ENCODE results near the gene ITSN2. TPM values are rescaled to one million over a fixed set of nuclear protein-coding genes. Genes with fewer than 3 reads are reported as not detected.

The ITSN2 gene
- total RNA-seq, 4 donors from 2014 or later = 58.1 to 68.4 (median 65.8) TPM

GRCh38 chr2:24372033-24372432 is 11.7 kb upstream of the ITSN2 start:
- intact Hi-C loops (cut with DNase I; ENCODE audit: low total_unique reads) = loop anchor here (10.0 kb wide), 1 partner anchor 57 kb away; no protein-coding TSS in a partner anchor
- 84 to 86% methylated on average over 7 of the region's 7 CpGs for WGBS, 2 donors
- no peak overlapping the region for H3K4me3 ChIP-seq (ENCODE audit: low read depth, poor library complexity, severe bottlenecking)
- DNase-seq (ENCODE audit: low spot score in 2 of 2) = no peak
- TF ChIP-seq POLR2A (IDR thresholded peaks at IDR 0.05) = no peak
- no peak for TF ChIP-seq CTCF (IDR thresholded peaks at IDR 0.05)

GRCh38 chr2:24365826-24366225 is 5.5 kb upstream of the ITSN2 start:
- intact Hi-C loops (cut with DNase I; ENCODE audit: low total_unique reads) = no loop called here
- H3K4me3 ChIP-seq (ENCODE audit: low read depth, poor library complexity, severe bottlenecking) = no peak overlapping the region
- no peak for TF ChIP-seq POLR2A (IDR thresholded peaks at IDR 0.05)
- TF ChIP-seq CTCF (IDR thresholded peaks at IDR 0.05) = no peak
- 22 to 23% methylated on average over 5 of the region's 5 CpGs for WGBS, 2 donors
- no peak for DNase-seq (ENCODE audit: low spot score in 2 of 2)

GRCh38 chr2:24365051-24365450 is 4.7 kb upstream of the ITSN2 start:
- intact Hi-C loops (cut with DNase I; ENCODE audit: low total_unique reads) = no loop called here

GRCh38 chr2:24363301-24363700 is 3.0 kb upstream of the ITSN2 start:
- no peak for TF ChIP-seq POLR2A (IDR thresholded peaks at IDR 0.05)
- no peak for TF ChIP-seq CTCF (IDR thresholded peaks at IDR 0.05)
- no peak for DNase-seq (ENCODE audit: low spot score in 2 of 2)
- intact Hi-C loops (cut with DNase I; ENCODE audit: low total_unique reads) = no loop called here
- WGBS, 2 donors = 91 to 92% methylated on average over 2 of the region's 2 CpGs
- no peak overlapping the region for H3K4me3 ChIP-seq (ENCODE audit: low read depth, poor library complexity, severe bottlenecking)

More at GRCh38 chr2:24365051-24365450, 4.7 kb upstream of the ITSN2 start:
- DNase-seq (ENCODE audit: low spot score in 2 of 2) = peak; percentile 83 to 95
- 15 to 23% methylated on average over 7 of the region's 7 CpGs for WGBS, 2 donors
- H3K4me3 ChIP-seq (ENCODE audit: low read depth, poor library complexity, severe bottlenecking) = no peak overlapping the region
- no peak for TF ChIP-seq CTCF (IDR thresholded peaks at IDR 0.05)
- no peak for TF ChIP-seq POLR2A (IDR thresholded peaks at IDR 0.05)

GRCh38 chr2:24362253-24362652 is 1.9 kb upstream of the ITSN2 start:
- H3K4me3 ChIP-seq (ENCODE audit: low read depth, poor library complexity, severe bottlenecking) = no peak overlapping the region
- intact Hi-C loops (cut with DNase I; ENCODE audit: low total_unique reads) = no loop called here
- no peak for TF ChIP-seq POLR2A (IDR thresholded peaks at IDR 0.05)
- no peak for TF ChIP-seq CTCF (IDR thresholded peaks at IDR 0.05)
- 55 to 61% methylated on average over 4 of the region's 4 CpGs for WGBS, 2 donors
- DNase-seq (ENCODE audit: low spot score in 2 of 2) = peak in 1 of 2 donors; percentile 18

GRCh38 chr2:24360963-24361330 is 611 bp upstream of the ITSN2 start:
- 85 to 89% methylated on average over 15 of the region's 15 CpGs for WGBS, 2 donors
- DNase-seq (ENCODE audit: low spot score in 2 of 2) = no peak
- TF ChIP-seq CTCF (IDR thresholded peaks at IDR 0.05) = no peak
- no peak for TF ChIP-seq POLR2A (IDR thresholded peaks at IDR 0.05)
- intact Hi-C loops (cut with DNase I; ENCODE audit: low total_unique reads) = no loop called here
- H3K4me3 ChIP-seq (ENCODE audit: low read depth, poor library complexity, severe bottlenecking) = no peak overlapping the region

All from lower leg skin (tissue), 4 donors.